ENCODE measurements around the gene CSAG1.
"Not testable (repeated sequence)": the region's sequence is repeated elsewhere in the genome, so short reads cannot be mapped to it uniquely, and the experiment has no call there.

CSAG1 gene

DNA sequence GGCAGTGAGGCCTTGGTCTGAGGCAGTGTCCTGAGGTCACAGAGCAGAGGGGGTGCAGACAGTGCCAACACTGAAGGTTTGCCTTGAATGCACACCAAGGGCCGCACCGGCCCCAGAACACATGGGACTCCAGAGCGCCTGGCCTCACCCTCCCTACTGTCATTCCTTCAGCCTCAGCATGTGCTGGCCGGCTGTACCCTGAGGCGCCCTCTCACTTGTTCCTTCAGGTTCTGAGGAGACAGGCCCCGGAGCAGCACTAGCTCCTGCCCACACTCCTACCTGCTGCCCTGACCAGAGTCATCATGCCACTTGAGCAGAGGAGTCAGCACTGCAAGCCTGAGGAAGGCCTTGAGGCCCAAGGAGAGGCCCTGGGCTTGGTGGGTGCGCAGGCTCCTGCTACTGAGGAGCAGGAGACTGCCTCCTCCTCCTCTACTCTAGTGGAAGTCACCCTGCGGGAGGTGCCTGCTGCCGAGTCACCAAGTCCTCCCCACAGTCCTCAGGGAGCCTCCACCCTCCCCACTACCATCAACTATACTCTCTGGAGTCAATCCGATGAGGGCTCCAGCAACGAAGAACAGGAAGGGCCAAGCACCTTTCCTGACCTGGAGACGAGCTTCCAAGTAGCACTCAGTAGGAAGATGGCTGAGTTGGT lies 2.5 kb upstream of the CSAG1 start:
- TF ChIP-seq, protein P1, sequence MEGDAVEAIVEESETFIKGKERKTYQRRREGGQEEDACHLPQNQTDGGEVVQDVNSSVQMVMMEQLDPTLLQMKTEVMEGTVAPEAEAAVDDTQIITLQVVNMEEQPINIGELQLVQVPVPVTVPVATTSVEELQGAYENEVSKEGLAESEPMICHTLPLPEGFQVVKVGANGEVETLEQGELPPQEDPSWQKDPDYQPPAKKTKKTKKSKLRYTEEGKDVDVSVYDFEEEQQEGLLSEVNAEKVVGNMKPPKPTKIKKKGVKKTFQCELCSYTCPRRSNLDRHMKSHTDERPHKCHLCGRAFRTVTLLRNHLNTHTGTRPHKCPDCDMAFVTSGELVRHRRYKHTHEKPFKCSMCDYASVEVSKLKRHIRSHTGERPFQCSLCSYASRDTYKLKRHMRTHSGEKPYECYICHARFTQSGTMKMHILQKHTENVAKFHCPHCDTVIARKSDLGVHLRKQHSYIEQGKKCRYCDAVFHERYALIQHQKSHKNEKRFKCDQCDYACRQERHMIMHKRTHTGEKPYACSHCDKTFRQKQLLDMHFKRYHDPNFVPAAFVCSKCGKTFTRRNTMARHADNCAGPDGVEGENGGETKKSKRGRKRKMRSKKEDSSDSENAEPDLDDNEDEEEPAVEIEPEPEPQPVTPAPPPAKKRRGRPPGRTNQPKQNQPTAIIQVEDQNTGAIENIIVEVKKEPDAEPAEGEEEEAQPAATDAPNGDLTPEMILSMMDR (IDR thresholded peaks at IDR 0.05; ENCODE audit: control insufficient read depth, insufficient read depth, low read depth, low read length, missing control alignments): no peak
- H3K4me3 ChIP-seq (ENCODE audit: control insufficient read depth, low read depth, low read length): no peak overlapping the region
- DNase-seq (ENCODE audit: low read depth): no peak

DNA sequence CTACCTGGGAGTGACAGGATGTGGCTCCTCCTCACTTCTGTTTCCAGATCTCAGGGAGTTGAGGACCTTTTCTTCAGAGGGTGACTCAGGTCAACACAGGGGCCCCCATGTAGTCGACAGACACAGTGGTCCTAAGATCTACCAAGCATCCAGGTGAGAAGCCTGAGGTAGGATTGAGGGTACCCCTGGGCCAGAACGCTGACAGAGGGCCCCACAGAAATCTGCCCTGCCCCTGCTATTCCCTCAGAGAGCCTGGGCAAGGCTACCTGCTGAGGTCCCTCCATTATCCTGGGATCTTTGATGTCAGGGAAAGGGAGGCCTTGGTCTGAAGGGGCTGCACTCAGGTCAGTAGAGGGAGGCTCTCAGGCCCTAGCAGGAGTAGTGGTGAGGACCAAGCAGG lies 1.6 kb upstream of the CSAG1 start:
- TF ChIP-seq, protein P1 (IDR thresholded peaks at IDR 0.05; ENCODE audit: control insufficient read depth, insufficient read depth, low read depth, low read length, missing control alignments): no peak
- H3K4me3 ChIP-seq (ENCODE audit: control insufficient read depth, low read depth, low read length): no peak overlapping the region
- no peak for DNase-seq (ENCODE audit: low read depth)

DNA sequence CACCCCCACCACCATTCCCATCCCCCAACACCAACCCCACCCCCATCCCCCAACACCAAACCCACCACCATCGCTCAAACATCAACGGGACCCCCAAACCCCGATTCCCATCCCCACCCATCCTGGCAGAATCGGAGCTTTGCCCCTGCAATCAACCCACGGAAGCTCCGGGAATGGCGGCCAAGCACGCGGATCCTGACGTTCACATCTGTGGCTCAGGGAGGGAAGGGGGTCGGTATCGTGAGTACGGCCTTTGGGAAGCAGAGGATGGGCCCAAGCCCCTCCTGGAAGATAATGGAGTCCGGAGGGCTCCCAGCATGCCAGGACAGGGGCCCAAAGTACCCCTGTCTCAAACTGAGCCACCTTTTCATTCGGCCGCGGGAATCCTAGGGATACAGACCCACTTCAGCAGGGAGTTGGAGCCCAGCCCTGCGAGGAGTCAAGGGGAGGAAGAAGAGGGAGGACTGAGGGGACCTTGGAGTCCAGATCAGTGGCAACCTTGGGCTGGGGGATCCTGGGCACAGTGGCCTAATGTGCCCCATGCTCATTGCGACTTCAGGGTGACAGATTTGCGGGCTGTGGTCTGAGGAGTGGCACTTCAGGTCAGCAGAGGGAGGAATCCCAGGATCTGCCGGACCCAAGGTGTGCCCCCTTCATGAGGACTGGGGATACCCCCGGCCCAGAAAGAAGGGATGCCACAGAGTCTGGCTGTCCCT lies 780 bp upstream of the CSAG1 start:
- peak overlapping the region; percentile 10; the same call in 1 of the 2 replicates for H3K4me3 ChIP-seq (ENCODE audit: control insufficient read depth, low read depth, low read length)
- not testable (repeated sequence) for DNase-seq (ENCODE audit: low read depth)

DNA sequence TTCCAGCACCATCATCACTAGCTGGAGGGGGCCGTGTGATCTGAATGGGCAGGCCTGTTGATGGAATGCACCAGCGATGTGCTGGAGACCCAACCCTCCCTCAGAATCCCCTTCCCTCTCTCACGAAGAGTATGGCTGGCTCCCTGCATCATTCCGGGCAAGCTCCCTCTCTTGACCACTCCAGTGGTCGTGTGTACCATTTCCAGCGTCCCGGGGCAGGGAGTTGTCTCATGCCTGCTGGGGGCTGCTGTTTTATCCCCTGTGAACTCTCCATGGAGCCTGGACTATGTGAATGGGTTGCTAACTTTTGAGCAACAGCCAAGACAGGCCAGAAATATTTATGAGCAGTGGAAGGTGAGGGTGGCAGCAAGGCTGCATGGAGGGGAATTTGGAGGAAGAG lies 8.1 kb downstream of the CSAG1 start:
- TF ChIP-seq, protein P1 (IDR thresholded peaks at IDR 0.05; ENCODE audit: control insufficient read depth, insufficient read depth, low read depth, low read length, missing control alignments): no peak
- DNase-seq (ENCODE audit: low read depth): no peak
- H3K4me3 ChIP-seq (ENCODE audit: control insufficient read depth, low read depth, low read length): no peak overlapping the region

DNA sequence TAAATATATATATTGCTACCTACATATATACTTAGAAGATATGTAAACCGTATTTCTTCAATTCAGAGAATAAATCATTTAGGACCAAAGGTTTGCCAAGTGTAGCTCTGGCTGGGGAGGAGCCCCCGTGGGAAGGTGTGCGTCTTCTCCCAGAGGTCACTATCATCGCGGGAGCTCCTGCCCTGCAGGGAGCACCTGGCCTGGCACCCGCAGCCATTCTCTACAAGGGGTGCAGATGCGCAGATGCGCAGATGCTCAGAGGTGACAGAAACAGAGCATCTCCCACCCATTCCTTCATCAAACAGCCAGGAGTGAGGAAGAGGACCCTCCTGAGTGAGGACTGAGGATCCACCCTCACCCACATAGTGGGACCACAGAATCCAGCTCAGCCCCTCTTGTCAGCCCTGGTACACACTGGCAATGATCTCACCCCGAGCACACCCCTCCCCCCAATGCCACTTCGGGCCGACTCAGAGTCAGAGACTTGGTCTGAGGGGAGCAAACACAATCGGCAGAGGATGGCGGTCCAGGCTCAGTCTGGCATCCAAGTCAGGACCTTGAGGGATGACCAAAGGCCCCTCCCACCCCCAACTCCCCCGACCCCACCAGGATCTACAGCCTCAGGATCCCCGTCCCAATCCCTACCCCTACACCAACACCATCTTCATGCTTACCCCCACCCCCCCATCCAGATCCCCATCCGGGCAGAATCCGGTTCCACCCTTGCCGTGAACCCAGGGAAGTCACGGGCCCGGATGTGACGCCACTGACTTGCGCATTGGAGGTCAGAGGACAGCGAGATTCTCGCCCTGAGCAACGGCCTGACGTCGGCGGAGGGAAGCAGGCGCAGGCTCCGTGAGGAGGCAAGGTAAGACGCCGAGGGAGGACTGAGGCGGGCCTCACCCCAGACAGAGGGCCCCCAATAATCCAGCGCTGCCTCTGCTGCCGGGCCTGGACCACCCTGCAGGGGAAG lies 19.4 kb downstream of the CSAG1 start, which contains the start of gene MAGEA2B:
Gene MAGEA2B (plus strand): TSS at position 814 of the 973 bp plus-strand sequence. CDS start 2,479 bp downstream, outside the sequence.
- not testable (repeated sequence) for DNase-seq (ENCODE audit: low read depth); H3K4me3 ChIP-seq (ENCODE audit: control insufficient read depth, low read depth, low read length)

DNA sequence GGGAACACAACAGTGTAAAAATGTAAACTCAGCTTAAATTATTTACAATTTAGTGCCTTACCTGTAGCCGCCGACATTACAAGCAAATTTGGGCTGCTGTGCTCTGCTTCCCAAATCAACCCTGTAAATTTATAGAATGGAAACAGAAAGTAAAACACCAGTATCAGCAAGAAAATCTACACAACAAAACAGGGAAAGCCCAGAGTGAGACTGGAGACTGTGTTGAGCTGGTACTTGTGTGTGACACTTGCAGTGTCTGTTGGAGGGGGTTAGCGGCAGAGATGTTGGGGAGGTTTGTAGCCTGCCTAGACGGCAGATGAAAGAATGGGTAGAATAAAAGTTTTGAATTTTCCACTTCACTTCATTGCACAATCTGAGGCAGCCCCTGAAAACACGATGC lies 20.3 kb downstream of the CSAG1 start:
- not testable (repeated sequence) for DNase-seq (ENCODE audit: low read depth); H3K4me3 ChIP-seq (ENCODE audit: control insufficient read depth, low read depth, low read length)

DNA sequence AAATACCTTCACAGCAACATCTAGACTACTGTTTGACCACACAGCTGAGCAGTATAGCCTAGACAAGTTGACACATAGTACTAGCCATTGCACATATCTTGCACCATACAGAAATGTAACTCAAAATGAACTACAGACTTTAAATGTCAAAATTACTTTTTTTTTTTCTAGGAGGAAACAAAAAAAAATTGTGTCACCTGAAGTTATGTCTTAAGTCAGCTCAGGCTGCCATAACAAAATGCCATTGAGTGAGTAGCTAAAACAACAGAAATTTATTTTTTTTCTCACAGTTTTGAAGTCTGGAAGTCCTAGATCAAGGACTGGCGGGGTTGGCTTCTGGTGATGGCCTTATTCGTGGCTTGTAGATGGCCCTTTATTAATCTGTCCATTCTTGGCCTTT lies 24.3 kb downstream of the CSAG1 start, which contains the start of gene CSAG2:
Gene CSAG2 (minus strand): TSS at position 101 of the 400 bp plus-strand sequence. CDS start 161 bp downstream, outside the sequence.
- H3K4me3 ChIP-seq (ENCODE audit: control insufficient read depth, low read depth, low read length); DNase-seq (ENCODE audit: low read depth): not testable (repeated sequence)

DNA sequence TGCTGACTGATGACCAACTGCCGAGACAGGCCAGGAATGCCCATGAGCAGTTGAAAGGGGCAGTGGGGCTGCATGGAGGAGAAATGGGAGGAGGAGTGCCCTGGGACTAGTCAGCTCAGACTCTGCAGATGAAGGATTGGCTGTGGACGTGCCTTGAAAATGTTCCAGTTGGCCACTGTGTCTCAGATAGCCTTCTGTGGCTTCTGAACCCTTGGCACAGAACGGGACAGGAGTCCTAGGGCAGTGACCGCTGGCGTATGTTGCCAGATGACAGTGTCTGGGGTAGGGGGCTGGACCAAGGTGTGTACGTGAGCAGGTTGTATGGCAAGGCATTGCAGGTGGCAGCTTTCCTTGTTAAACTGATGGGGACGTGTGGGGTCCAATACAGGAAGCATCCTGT lies 27.0 kb downstream of the CSAG1 start:
- not testable (repeated sequence) for H3K4me3 ChIP-seq (ENCODE audit: control insufficient read depth, low read depth, low read length); DNase-seq (ENCODE audit: low read depth)

DNA sequence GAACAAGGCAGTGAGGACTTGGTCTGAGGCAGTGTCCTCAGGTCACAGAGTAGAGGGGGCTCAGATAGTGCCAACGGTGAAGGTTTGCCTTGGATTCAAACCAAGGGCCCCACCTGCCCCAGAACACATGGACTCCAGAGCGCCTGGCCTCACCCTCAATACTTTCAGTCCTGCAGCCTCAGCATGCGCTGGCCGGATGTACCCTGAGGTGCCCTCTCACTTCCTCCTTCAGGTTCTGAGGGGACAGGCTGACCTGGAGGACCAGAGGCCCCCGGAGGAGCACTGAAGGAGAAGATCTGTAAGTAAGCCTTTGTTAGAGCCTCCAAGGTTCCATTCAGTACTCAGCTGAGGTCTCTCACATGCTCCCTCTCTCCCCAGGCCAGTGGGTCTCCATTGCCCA lies 33.1 kb downstream of the CSAG1 start:
- H3K4me3 ChIP-seq (ENCODE audit: control insufficient read depth, low read depth, low read length); DNase-seq (ENCODE audit: low read depth): not testable (repeated sequence)

DNA sequence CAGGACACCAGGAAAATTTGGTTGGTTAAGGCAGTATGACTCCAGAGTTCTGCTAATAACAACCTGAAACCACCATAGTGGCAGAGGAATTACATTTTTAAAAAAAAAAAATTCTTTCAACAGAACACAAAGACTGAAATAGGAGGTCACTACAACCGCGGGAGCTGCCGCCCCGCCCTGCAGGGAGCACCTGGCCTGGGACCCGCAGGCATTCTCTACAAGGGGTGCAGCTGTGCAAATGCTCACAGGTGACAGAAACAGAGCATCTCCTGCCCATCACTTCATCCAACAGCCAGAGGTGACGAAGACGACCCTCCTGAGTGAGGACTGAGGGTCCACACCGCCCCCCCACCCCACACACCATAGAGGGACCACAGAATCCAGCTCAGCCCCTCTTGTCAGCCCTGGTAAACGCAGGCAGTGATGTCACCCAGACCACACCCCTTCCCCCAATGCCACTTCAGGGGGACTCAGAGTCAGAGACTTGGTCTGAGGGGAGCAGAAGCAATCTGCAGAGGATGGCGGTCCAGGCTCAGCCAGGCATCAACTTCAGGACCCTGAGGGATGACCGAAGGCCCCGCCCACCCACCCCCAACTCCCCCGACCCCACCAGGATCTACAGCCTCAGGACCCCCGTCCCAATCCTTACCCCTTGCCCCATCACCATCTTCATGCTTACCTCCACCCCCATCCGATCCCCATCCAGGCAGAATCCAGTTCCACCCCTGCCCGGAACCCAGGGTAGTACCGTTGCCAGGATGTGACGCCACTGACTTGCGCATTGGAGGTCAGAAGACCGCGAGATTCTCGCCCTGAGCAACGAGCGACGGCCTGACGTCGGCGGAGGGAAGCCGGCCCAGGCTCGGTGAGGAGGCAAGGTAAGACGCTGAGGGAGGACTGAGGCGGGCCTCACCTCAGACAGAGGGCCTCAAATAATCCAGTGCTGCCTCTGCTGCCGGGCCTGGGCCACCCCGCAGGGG lies 35.3 kb downstream of the CSAG1 start, which contains the start of gene MAGEA3:
Gene MAGEA3 (plus strand): TSS at position 843 of the 980 bp plus-strand sequence. CDS start 2,039 bp downstream, outside the sequence.
- DNase-seq (ENCODE audit: low read depth); H3K4me3 ChIP-seq (ENCODE audit: control insufficient read depth, low read depth, low read length): not testable (repeated sequence)

DNA sequence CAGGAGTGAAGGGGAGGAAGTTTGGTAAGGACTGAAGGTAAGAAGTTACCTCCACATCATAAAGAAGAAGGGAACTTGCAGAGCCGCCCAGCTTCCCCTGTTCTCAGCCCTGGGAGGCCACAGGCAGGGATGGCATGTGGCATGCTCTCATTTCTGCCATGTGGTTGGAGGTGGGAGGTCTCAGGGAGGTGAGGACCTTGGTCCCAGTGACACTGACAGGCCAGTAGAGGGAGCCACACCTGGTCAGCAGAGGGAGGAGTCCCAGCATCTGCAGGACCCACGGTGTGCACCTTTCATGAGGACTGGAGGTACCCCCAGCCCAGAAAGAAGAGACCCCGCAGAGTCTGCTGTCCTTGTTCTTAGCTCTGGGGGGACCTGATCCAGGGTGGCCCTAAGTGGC lies 52.5 kb downstream of the CSAG1 start:
- H3K4me3 ChIP-seq (ENCODE audit: control insufficient read depth, low read depth, low read length); DNase-seq (ENCODE audit: low read depth): not testable (repeated sequence)

Data from AG09309 (cell line).